HepG2 (cell line): Measurements from ENCODE around the gene GRIN3B. TPM values are rescaled to one million over a fixed set of nuclear protein-coding genes. Genes with fewer than 3 reads are reported as not detected.

Source experiments
- DZIP1 ChIP-seq: sonication (generic); formaldehyde crosslinking; IDR thresholded peaks from 2 replicates; pipeline ENCODE4 v1.5.0; 2020; ENCODE audit warnings: mild to moderate bottlenecking, missing genetic modification reagents
- GATA4 ChIP-seq: sonication (generic); IDR thresholded peaks from 2 replicates; pipeline ENCODE4 v1.6.1; 2016; ENCODE audit warnings: antibody characterized with exemption, low read depth, borderline replicate concordance
- HMGA1 ChIP-seq: sonication (generic); formaldehyde crosslinking; conservative IDR thresholded peaks from 2 replicates; pipeline ENCODE4 v1.4.0; 2020; ENCODE audit warnings: missing genetic modification reagents
- MAFK ChIP-seq, 2 experiments: IDR thresholded peaks in 1 of 2; conservative IDR thresholded peaks in 1 of 2; 2 replicates each; pipeline ENCODE4 v1.6.1; 2011; ENCODE audit warnings: improper control_type of control experiment in 2 of 2, low read length in 2 of 2
- NR2F2 ChIP-seq: IDR thresholded peaks from 2 replicates; pipeline ENCODE4 v1.6.1; 2012; ENCODE audit warnings: low read depth, inconsistent platforms, borderline replicate concordance
- SETDB1 ChIP-seq: sonication (generic); formaldehyde crosslinking; IDR thresholded peaks from 2 replicates; pipeline ENCODE4 v1.5.1; 2020; ENCODE audit warnings: missing genetic modification reagents, mild to moderate bottlenecking, borderline replicate concordance
- SOX6 ChIP-seq, 2 experiments: fragments of 450-650 bp in 1 of 2; sonication (generic) in 1 of 2; formaldehyde crosslinking in 1 of 2; IDR thresholded peaks; 2 replicates each; pipeline versions ENCODE4 v1.4.0 to v1.6.1; 2017 to 2020; ENCODE audit warnings: antibody characterized with exemption in 1 of 2, mild to moderate bottlenecking in 1 of 2, missing genetic modification reagents in 1 of 2
- SP140L ChIP-seq: sonication (generic); formaldehyde crosslinking; IDR thresholded peaks from 2 replicates; pipeline ENCODE4 v1.4.0; 2020; ENCODE audit warnings: missing genetic modification reagents, borderline replicate concordance
- ZFP90 ChIP-seq: sonication (generic); formaldehyde crosslinking; IDR thresholded peaks from 2 replicates; pipeline ENCODE4 v1.8.0; 2022; ENCODE audit warnings: missing genetic modification reagents, mild to moderate bottlenecking, inconsistent platforms, borderline replicate concordance
- ZKSCAN1 ChIP-seq: fragments of 150-350 bp; IDR thresholded peaks from 2 replicates; pipeline ENCODE4 v1.6.1; 2014; ENCODE audit warnings: low read length
- ZNF12 ChIP-seq: sonication (generic); formaldehyde crosslinking; IDR thresholded peaks from 2 replicates; pipeline ENCODE4 v1.5.0; 2020; ENCODE audit warnings: missing genetic modification reagents
- ZNF232 ChIP-seq: sonication (generic); formaldehyde crosslinking; IDR thresholded peaks from 2 replicates; pipeline ENCODE4 v1.4.0; 2020; ENCODE audit warnings: missing genetic modification reagents, borderline replicate concordance
- ZNF234 ChIP-seq: sonication (generic); formaldehyde crosslinking; conservative IDR thresholded peaks from 2 replicates; pipeline ENCODE4 v1.5.1; 2020; ENCODE audit warnings: mild to moderate bottlenecking, missing genetic modification reagents
- ZNF260 ChIP-seq: sonication (generic); formaldehyde crosslinking; IDR thresholded peaks from 2 replicates; pipeline ENCODE4 v1.4.0; 2020; ENCODE audit warnings: missing genetic modification reagents, low read depth, mild to moderate bottlenecking, borderline replicate concordance
- ZNF281 ChIP-seq: sonication (generic); formaldehyde crosslinking; IDR thresholded peaks from 2 replicates; pipeline ENCODE4 v1.4.0; 2020; ENCODE audit warnings: missing genetic modification reagents, borderline replicate concordance
- ZNF326 ChIP-seq: sonication (generic); formaldehyde crosslinking; IDR thresholded peaks from 2 replicates; pipeline ENCODE4 v1.4.0; 2020; ENCODE audit warnings: missing genetic modification reagents, borderline replicate concordance
- ZNF354B ChIP-seq: sonication (generic); formaldehyde crosslinking; IDR thresholded peaks from 2 replicates; pipeline ENCODE4 v1.8.0; 2022; ENCODE audit warnings: mild to moderate bottlenecking, missing genetic modification reagents
- ZNF430 ChIP-seq: sonication (generic); formaldehyde crosslinking; IDR thresholded peaks from 2 replicates; pipeline ENCODE4 v1.9.0; 2021; ENCODE audit warnings: mild to moderate bottlenecking, missing genetic modification reagents
- ZNF510 ChIP-seq: sonication (generic); formaldehyde crosslinking; IDR thresholded peaks from 2 replicates; pipeline ENCODE4 v1.4.0; 2020; ENCODE audit warnings: low read depth, mild to moderate bottlenecking, missing genetic modification reagents
- ZNF563 ChIP-seq: sonication (generic); formaldehyde crosslinking; IDR thresholded peaks from 2 replicates; pipeline ENCODE4 v1.8.0; 2022; ENCODE audit warnings: mild to moderate bottlenecking, moderate library complexity, missing genetic modification reagents
- ZNF709 ChIP-seq: sonication (generic); formaldehyde crosslinking; IDR thresholded peaks from 2 replicates; pipeline ENCODE4 v1.5.0; 2020; ENCODE audit warnings: mild to moderate bottlenecking, missing genetic modification reagents
- ZNF746 ChIP-seq: sonication (generic); formaldehyde crosslinking; IDR thresholded peaks from 2 replicates; pipeline ENCODE4 v1.8.0; 2022; ENCODE audit warnings: mild to moderate bottlenecking, missing genetic modification reagents
- ZNF883 ChIP-seq: sonication (generic); formaldehyde crosslinking; IDR thresholded peaks from 2 replicates; pipeline ENCODE4 v1.5.1; 2020; ENCODE audit warnings: mild to moderate bottlenecking, missing genetic modification reagents; ENCODE audit errors: not compliant biosample characterization
- polyA plus RNA-seq, 8 experiments: library from polyadenylated mRNA; depleted of rRNA in 3 of 8; stranded (reverse) in 7 of 8; unstranded in 1 of 8; fragments of >200 nt; fragmentation: Illumina TruSeq in 4 of 8; extraction: Trizol in 4 of 8; gene quantifications; 2 replicates each; pipeline versions ENCODE4 v1.2.1 to v1.2.3, GENCODE V29; 2011 to 2016; ENCODE audit warnings: low read depth in 4 of 8, missing spikeins in 1 of 8, mixed read lengths in 1 of 8; ENCODE audit not compliant: insufficient read depth in 1 of 8
- total RNA-seq, 5 experiments: library from RNA; depleted of rRNA; stranded (reverse); fragments of >200 nt; fragmentation: Illumina TruSeq; extraction: Trizol; gene quantifications; 2 replicates each; pipeline ENCODE4 v1.2.3, GENCODE V29; 2016; ENCODE audit warnings: low read depth in 1 of 5
- TF ChIP-seq, protein P1 (sequence below): sonication (generic); formaldehyde crosslinking; IDR thresholded peaks from 2 replicates; pipeline ENCODE4 v1.8.1; 2023; ENCODE audit warnings: mild to moderate bottlenecking, missing genetic modification reagents

GRIN3B gene
- total and polyA plus RNA-seq, 2 of the 13 experiments (the other 11 are each of a cell fraction or from before 2014, with no cell fraction given), result 0.07 to 0.20 TPM

DNA sequence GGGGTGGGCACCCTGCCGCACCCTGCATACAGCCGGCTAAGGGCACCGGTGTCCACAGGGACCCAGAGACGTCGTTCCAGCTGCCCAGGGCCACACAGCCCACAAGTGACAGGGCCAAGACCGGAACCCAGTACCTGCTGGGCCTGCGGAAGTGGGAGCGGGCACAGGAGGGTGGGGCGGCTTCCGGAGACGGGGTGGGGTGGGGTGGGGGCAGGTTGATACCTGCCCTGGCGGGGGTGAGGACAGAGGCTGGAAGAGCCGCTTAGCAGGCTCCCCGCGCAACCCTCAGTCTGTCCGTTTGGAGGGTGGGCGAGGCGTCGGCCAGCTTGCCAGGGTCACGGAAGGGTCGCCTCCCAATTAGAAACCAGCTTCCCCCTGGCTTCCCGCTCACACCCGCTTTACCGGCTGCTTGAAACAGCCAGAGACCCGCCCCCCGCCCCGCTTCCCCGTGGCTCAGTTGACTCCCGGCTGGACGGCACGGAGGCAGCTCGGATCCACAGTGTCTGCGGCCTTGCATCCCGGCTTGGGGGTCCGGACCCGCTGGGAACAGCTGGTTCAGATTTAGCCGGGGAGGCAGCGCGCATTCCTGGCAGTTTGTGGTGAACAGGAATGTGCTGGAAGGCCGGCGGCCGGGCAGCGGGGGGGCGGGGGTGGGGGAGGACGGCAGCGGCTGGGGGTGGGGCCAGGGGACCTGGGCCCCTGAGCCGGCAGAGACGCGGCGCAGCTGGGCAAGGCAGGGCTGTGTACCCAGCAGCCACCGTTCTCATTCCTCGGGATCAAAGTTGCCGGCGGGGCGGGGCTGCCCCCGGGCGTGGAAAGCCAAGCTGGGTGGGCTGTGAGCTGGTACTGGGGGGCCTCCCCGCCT lies 28.1 kb downstream of the GRIN3B start (continued):
- TF ChIP-seq NR2F2 (no peak; the same call in 1 of the 2 replicates), ZNF510 (CRISPR knock-in tag) (no peak), ZNF709 (CRISPR knock-in tag) (no peak), ZNF12 (no peak), DZIP1 (CRISPR knock-in tag) (no peak), ZNF234 (CRISPR knock-in tag) (no peak), MAFK (conservative IDR thresholded peaks at IDR 0.05 in 1 of 2, IDR thresholded peaks at IDR 0.05 in 1 of 2; ENCODE audit: low read length in 2 of 2) (no peak), ZNF430 (CRISPR knock-in tag) (peak; percentile 39; the same call in 1 of the 2 replicates), GATA4 (no peak), ZNF883 (CRISPR knock-in tag) (no peak), ZFP90 (CRISPR knock-in tag) (no peak), ZNF354B (CRISPR knock-in tag) (no peak), SOX6 (IDR thresholded peaks at IDR 0.05) (no peak), SOX6 (CRISPR knock-in tag; IDR thresholded peaks at IDR 0.05) (peak; percentile 19; the same call in 1 of the 2 replicates), SP140L (CRISPR knock-in tag) (no peak), ZNF746 (CRISPR knock-in tag) (no peak), HMGA1 (no peak), ZNF232 (no peak), ZNF260 (no peak), ZNF326 (CRISPR knock-in tag) (no peak), ZNF563 (CRISPR knock-in tag) (no peak), ZKSCAN1 (no peak), ZNF281 (peak; percentile 60; the same call in 1 of the 2 replicates), SETDB1 (CRISPR knock-in tag) (no peak)
- TF ChIP-seq, protein P1, sequence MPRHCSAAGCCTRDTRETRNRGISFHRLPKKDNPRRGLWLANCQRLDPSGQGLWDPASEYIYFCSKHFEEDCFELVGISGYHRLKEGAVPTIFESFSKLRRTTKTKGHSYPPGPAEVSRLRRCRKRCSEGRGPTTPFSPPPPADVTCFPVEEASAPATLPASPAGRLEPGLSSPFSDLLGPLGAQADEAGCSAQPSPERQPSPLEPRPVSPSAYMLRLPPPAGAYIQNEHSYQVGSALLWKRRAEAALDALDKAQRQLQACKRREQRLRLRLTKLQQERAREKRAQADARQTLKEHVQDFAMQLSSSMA, result no peak
